SK-N-SH (cell line): ENCODE data around the gene CCDC24. TPM values are rescaled to one million over a fixed set of nuclear protein-coding genes. Genes with fewer than 3 reads are reported as not detected.

Experiments
- CTCF ChIA-PET: fragments of 300-600, 350-600 bp; formaldehyde crosslinking; extraction: SDS; loops from one replicate; lab custom pipeline; 2021; lab: Yijun Ruan, JAX
- POLR2A ChIA-PET: fragments of 350-600 bp; sonication (Branson Sonifier 250); formaldehyde crosslinking; extraction: SDS; loops from one replicate; lab custom pipeline; 2020; ENCODE audit warnings: antibody characterized with exemption, inconsistent platforms; lab: Yijun Ruan, JAX
- DNase-seq: peaks from one replicate; pipeline ENCODE4 v3.0.0; 2012
- H2AFZ ChIP-seq: fragments of 200-600 bp; sonication (generic); 2 replicates; pipeline ENCODE4 v1.8.1; 2016; ENCODE audit warnings: antibody characterized with exemption, mild to moderate bottlenecking, low read depth
- H3F3A ChIP-seq: fragments of 200-600 bp; sonication (generic); replicated peaks from 2 replicates; pipeline ENCODE3; 2016; ENCODE audit warnings: antibody characterized with exemption, mild to moderate bottlenecking; ENCODE audit not compliant: insufficient read depth
- H3K27ac ChIP-seq, 2 experiments: fragments of 200-500 bp in 1 of 2; fragments of 200-600 bp in 1 of 2; sonication (Bioruptor generic) in 1 of 2; sonication (generic), shearing (Covaris generic) in 1 of 2; 2 replicates each; pipeline versions ENCODE4 v1.5.1 to v1.6.1; 2014 to 2016; ENCODE audit warnings: low read depth in 2 of 2, inconsistent platforms in 1 of 2, low read length in 1 of 2, mild to moderate bottlenecking in 1 of 2, mixed read lengths in 1 of 2
- H3K27me3 ChIP-seq: fragments of 200-600 bp; sonication (generic), shearing (Covaris generic); 2 replicates; pipeline ENCODE4 v1.6.1; 2016; ENCODE audit warnings: mixed run types; ENCODE audit not compliant: insufficient read depth
- H3K36me3 ChIP-seq, 2 experiments: fragments of 200-500 bp in 1 of 2; fragments of 200-600 bp in 1 of 2; sonication (Bioruptor generic) in 1 of 2; sonication (generic) in 1 of 2; replicated peaks in 1 of 2; 2 replicates each; pipeline versions ENCODE3 to v1.5.1; 2014 to 2016; ENCODE audit warnings: low read length in 1 of 2, mild to moderate bottlenecking in 1 of 2; ENCODE audit not compliant: insufficient read depth in 2 of 2, control insufficient read depth in 1 of 2
- H3K4me1 ChIP-seq, 2 experiments: fragments of 200-500 bp in 1 of 2; fragments of 200-600 bp in 1 of 2; sonication (Bioruptor generic) in 1 of 2; sonication (generic), shearing (Covaris generic) in 1 of 2; 2 replicates each; pipeline versions ENCODE4 v1.5.1 to v1.6.1; 2014 to 2016; ENCODE audit warnings: low read depth in 1 of 2, low read length in 1 of 2, mixed run types in 1 of 2; ENCODE audit not compliant: insufficient read depth in 2 of 2, control insufficient read depth in 1 of 2
- H3K4me2 ChIP-seq: fragments of 200-600 bp; sonication (generic), shearing (Covaris generic); 2 replicates; pipeline ENCODE4 v1.6.1; 2017; ENCODE audit warnings: mixed run types
- H3K4me3 ChIP-seq, 2 experiments: fragments of 200-500 bp in 1 of 2; fragments of 200-600 bp in 1 of 2; sonication (Bioruptor generic) in 1 of 2; sonication (generic), shearing (Covaris generic) in 1 of 2; 2 replicates each; pipeline versions ENCODE4 v1.5.1 to v1.8.1; 2014 to 2016; ENCODE audit warnings: low read depth in 2 of 2, inconsistent platforms in 1 of 2, low read length in 1 of 2, mild to moderate bottlenecking in 1 of 2, mixed read lengths in 1 of 2, moderate library complexity in 1 of 2
- H3K79me2 ChIP-seq: fragments of 200-600 bp; sonication (generic); 2 replicates; pipeline ENCODE4 v1.8.1; 2017; ENCODE audit warnings: mild to moderate bottlenecking; ENCODE audit not compliant: insufficient read depth
- H3K9ac ChIP-seq: fragments of 200-600 bp; sonication (generic); 2 replicates; pipeline ENCODE4 v1.6.1; 2017; ENCODE audit warnings: mixed run types
- H3K9me2 ChIP-seq: fragments of 200-600 bp; sonication (generic); 2 replicates; pipeline ENCODE4 v1.6.1; 2017; ENCODE audit warnings: mixed run types
- H3K9me3 ChIP-seq: fragments of 200-600 bp; sonication (generic); 2 replicates; pipeline ENCODE4 v1.6.1; 2017; ENCODE audit warnings: mixed run types, mild to moderate bottlenecking, moderate library complexity
- H4K20me1 ChIP-seq: fragments of 200-600 bp; sonication (generic); 2 replicates; pipeline ENCODE4 v1.6.1; 2017; ENCODE audit warnings: mild to moderate bottlenecking, mixed run types; ENCODE audit not compliant: insufficient read depth
- CHD2 ChIP-seq: fragments of 150-350 bp; IDR thresholded peaks from 2 replicates; pipeline ENCODE4 v1.6.1; 2018; ENCODE audit warnings: low read length; ENCODE audit not compliant: partially characterized antibody
- CTCF ChIP-seq: fragments of 200-600 bp; sonication (generic); IDR thresholded peaks from 2 replicates; pipeline ENCODE4 v1.6.1; 2017; ENCODE audit warnings: antibody characterized with exemption, mild to moderate bottlenecking, moderate library complexity
- ELF1 ChIP-seq: IDR thresholded peaks from 2 replicates; pipeline ENCODE4 v1.4.0; 2012
- FOSL2 ChIP-seq: IDR thresholded peaks from 2 replicates; pipeline ENCODE4 v1.4.0; 2012; ENCODE audit warnings: low read depth, mild to moderate bottlenecking, moderate library complexity, borderline replicate concordance
- FOXM1 ChIP-seq: IDR thresholded peaks from 2 replicates; pipeline ENCODE4 v1.4.0; 2012; ENCODE audit warnings: low read depth, mild to moderate bottlenecking
- GABPA ChIP-seq: IDR thresholded peaks from 2 replicates; pipeline ENCODE4 v1.4.0; 2012; ENCODE audit warnings: low read depth, mild to moderate bottlenecking
- GATA2 ChIP-seq: sonication (generic); formaldehyde crosslinking; IDR thresholded peaks from 2 replicates; pipeline ENCODE4 v1.5.0; 2020; ENCODE audit warnings: mild to moderate bottlenecking, missing genetic modification reagents
- JUND ChIP-seq: IDR thresholded peaks from 2 replicates; pipeline ENCODE4 v1.4.0; 2012
- MAX ChIP-seq: IDR thresholded peaks from 2 replicates; pipeline ENCODE4 v1.4.0; 2012; ENCODE audit warnings: low read depth
- MEF2A ChIP-seq: IDR thresholded peaks from 2 replicates; pipeline ENCODE4 v1.4.0; 2012; ENCODE audit warnings: low read depth, borderline replicate concordance
- MXI1 ChIP-seq: IDR thresholded peaks from 2 replicates; pipeline ENCODE4 v1.6.1; 2012; ENCODE audit warnings: mild to moderate bottlenecking, low read depth, low read length, improper control_type of control experiment
- NRF1 ChIP-seq: IDR thresholded peaks from 2 replicates; pipeline ENCODE4 v1.6.1; 2012; ENCODE audit warnings: low read depth, mild to moderate bottlenecking, low read length
- POLR2AphosphoS5 ChIP-seq: IDR thresholded peaks from 2 replicates; pipeline ENCODE4 v1.6.1; 2012; ENCODE audit warnings: low read depth, low read length
- RAD21 ChIP-seq: IDR thresholded peaks from 2 replicates; pipeline ENCODE4 v1.6.1; 2012; ENCODE audit warnings: mild to moderate bottlenecking, low read length
- RCOR1 ChIP-seq: fragments of 150-350 bp; IDR thresholded peaks from 2 replicates; pipeline ENCODE4 v1.6.1; 2017; ENCODE audit warnings: antibody characterized with exemption, low read length
- RFX5 ChIP-seq: IDR thresholded peaks from 2 replicates; pipeline ENCODE4 v1.6.1; 2012; ENCODE audit warnings: mild to moderate bottlenecking, improper control_type of control experiment, low read length
- RXRA ChIP-seq: IDR thresholded peaks from 2 replicates; pipeline ENCODE4 v1.4.0; 2012; ENCODE audit warnings: low read depth, mild to moderate bottlenecking, borderline replicate concordance
- SIN3A ChIP-seq: IDR thresholded peaks from 2 replicates; pipeline ENCODE4 v1.6.1; 2012; ENCODE audit warnings: low read depth, mild to moderate bottlenecking, low read length, moderate library complexity, borderline replicate concordance
- TCF12 ChIP-seq: IDR thresholded peaks from 2 replicates; pipeline ENCODE4 v1.4.0; 2012
- TEAD4 ChIP-seq: IDR thresholded peaks from 2 replicates; pipeline ENCODE4 v1.4.0; 2012; ENCODE audit warnings: mild to moderate bottlenecking, borderline replicate concordance; ENCODE audit not compliant: insufficient read depth
- USF1 ChIP-seq: IDR thresholded peaks from 2 replicates; pipeline ENCODE4 v1.4.0; 2012; ENCODE audit warnings: low read depth, borderline replicate concordance
- USF2 ChIP-seq: fragments of 150-350 bp; IDR thresholded peaks from 2 replicates; pipeline ENCODE4 v1.6.1; 2017; ENCODE audit warnings: antibody characterized with exemption, low read length, low read depth, borderline replicate concordance
- ZBTB33 ChIP-seq: IDR thresholded peaks from 2 replicates; pipeline ENCODE4 v1.4.0; 2012; ENCODE audit warnings: low read depth, borderline replicate concordance
- WGBS: methylation state at CpG from one replicate; pipeline ENCODE4 v1.1.6; 2017; ENCODE audit warnings: low lambda C conversion rate; 5-methylcytosine and 5-hydroxymethylcytosine counted together
- polyA plus RNA-seq, 3 experiments: library from polyadenylated mRNA; depleted of rRNA; stranded (reverse); fragments of >200 nt; gene quantifications; 2 replicates each; pipeline ENCODE4 v1.2.3, GENCODE V29; 2012

CCDC24 gene
- polyA plus RNA-seq, 1 of the 3 experiments (the other 2 are of a cell fraction), result 7.5 TPM

DNA sequence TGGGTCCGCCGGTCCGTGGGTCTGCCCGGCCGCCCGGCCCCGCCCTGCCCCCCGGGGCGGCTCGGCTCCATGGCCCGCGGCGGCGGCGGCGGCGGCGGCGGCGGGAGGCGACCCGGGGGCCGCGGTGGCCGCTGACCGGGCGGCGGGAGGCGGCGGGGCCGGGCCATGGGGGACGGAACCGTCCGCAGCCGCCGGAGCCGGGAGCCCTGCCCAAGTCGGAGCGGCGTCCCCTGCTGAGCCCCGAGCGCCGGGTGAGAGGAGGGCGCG is 12.2 kb upstream of the CCDC24 start:
- no peak for DNase-seq
- POLR2A ChIA-PET, result no interaction called here
- peaks cover 6 to 44% of the 10 kb centered on the region in 2 experiments; a peak in 1 of 4 replicates for H3K4me1 ChIP-seq
- H3F3A ChIP-seq, result peaks cover 4% of the 10 kb centered on the region
- peaks cover 16 to 26% of the 10 kb centered on the region in 2 experiments for H3K36me3 ChIP-seq
- peak overlapping the region; percentile 94; the same call in 1 of the 2 replicates for H3K4me2 ChIP-seq
- peak overlapping the region; percentile 81; the same call in 1 of the 2 replicates for H3K9ac ChIP-seq
- WGBS, result 0% methylated on average over 4 of the region's 45 CpGs
- H3K9me3 ChIP-seq, result no peaks in the 10 kb centered on the region
- no peaks in the 10 kb centered on the region for H3K27me3 ChIP-seq
- H4K20me1 ChIP-seq, result peaks cover 20% of the 10 kb centered on the region
- no peaks in the 10 kb centered on the region for H3K9me2 ChIP-seq
- peak overlapping the region; percentile 37 to 74; a peak in 3 of 4 replicates for H3K27ac ChIP-seq
- CTCF ChIA-PET, result interaction anchor here (1.6 kb wide), 1 partner anchor 11 kb away, joined by 10 read pairs; no protein-coding TSS in a partner anchor
- H3K79me2 ChIP-seq, result peaks cover 75% of the 10 kb centered on the region
- TF ChIP-seq POLR2AphosphoS5 (no peak), JUND (no peak), ELF1 (no peak), MXI1 (no peak), TEAD4 (no peak), MAX (no peak), RCOR1 (no peak), FOSL2 (no peak), RXRA (no peak), FOXM1 (no peak)
- H2AFZ ChIP-seq, result no peak overlapping the region
- H3K4me3 ChIP-seq, result peak overlapping the region; percentile 59 to 71

- CTCF ChIA-PET, result interaction anchor here (1.0 to 1.6 kb wide), 4 partner anchors 10 to 216 kb away, joined by 3 to 10 read pairs (median 5); no protein-coding TSS in a partner anchor
- no peak overlapping the region for H2AFZ ChIP-seq
- peaks cover 20% of the 10 kb centered on the region for H4K20me1 ChIP-seq
- H3K9me2 ChIP-seq, result no peaks in the 10 kb centered on the region
- H3K9ac ChIP-seq, result peak overlapping the region; percentile 81
- H3K9me3 ChIP-seq, result no peaks in the 10 kb centered on the region
- H3K27me3 ChIP-seq, result no peaks in the 10 kb centered on the region
- H3K79me2 ChIP-seq, result peaks cover 75% of the 10 kb centered on the region
- peaks cover 5 to 42% of the 10 kb centered on the region in 2 experiments; a peak in 1 of 4 replicates for H3K4me1 ChIP-seq
- WGBS, result 0% methylated on average over 4 of the region's 45 CpGs
- DNase-seq, result peak; percentile 89
- peak overlapping the region; percentile 59 to 71 for H3K4me3 ChIP-seq
- H3F3A ChIP-seq, result peaks cover 4% of the 10 kb centered on the region
- POLR2A ChIA-PET, result interaction anchor here (0.8 to 1.2 kb wide), 3 partner anchors 9 to 33 kb away, joined by 3 to 4 read pairs (median 4); partner anchors contain the start of gene IPO13
- H3K4me2 ChIP-seq, result peak overlapping the region; percentile 94
- H3K27ac ChIP-seq, result peak overlapping the region; percentile 37 to 74
- H3K36me3 ChIP-seq, result peaks cover 16 to 26% of the 10 kb centered on the region in 2 experiments
- TF ChIP-seq ZBTB33 (no peak), CTCF (no peak), TCF12 (no peak), RFX5 (no peak), GABPA (no peak), FOXM1 (no peak), NRF1 (no peak), SIN3A (peak; percentile 85), USF2 (no peak), GATA2 (CRISPR knock-in tag) (no peak), MEF2A (no peak), USF1 (peak; percentile 76), RAD21 (0 out of 2 replicates have a peak, but pooled peaks have one; percentile 18), CHD2 (no peak), ELF1 (no peak), TEAD4 (no peak), MXI1 (peak; percentile 98)
Measured at GRCh38 chr1:43979528-43980254, 11.7 kb upstream of the CCDC24 start.
